HepG2 (cell line): ENCODE measurements around the gene MPST. TPM values are rescaled to one million over a fixed set of nuclear protein-coding genes. Genes with fewer than 3 reads are reported as not detected.

Experiments
- ZEB1 ChIP-seq: IDR thresholded peaks from 2 replicates; pipeline ENCODE4 v1.6.1; 2012; ENCODE audit warnings: mild to moderate bottlenecking, low read depth, inconsistent platforms; ENCODE audit not compliant: insufficient replicate concordance
- ZNF652 ChIP-seq: IDR thresholded peaks from 2 replicates; pipeline ENCODE4 v1.6.1; 2016; ENCODE audit warnings: low read depth, borderline replicate concordance
- polyA plus RNA-seq, 8 experiments: library from polyadenylated mRNA; depleted of rRNA in 3 of 8; stranded (reverse) in 7 of 8; unstranded in 1 of 8; fragments of >200 nt; fragmentation: Illumina TruSeq in 4 of 8; extraction: Trizol in 4 of 8; gene quantifications; 2 replicates each; pipeline versions ENCODE4 v1.2.1 to v1.2.3, GENCODE V29; 2011 to 2016; ENCODE audit warnings: low read depth in 4 of 8, missing spikeins in 1 of 8, mixed read lengths in 1 of 8; ENCODE audit not compliant: insufficient read depth in 1 of 8
- total RNA-seq, 5 experiments: library from RNA; depleted of rRNA; stranded (reverse); fragments of >200 nt; fragmentation: Illumina TruSeq; extraction: Trizol; gene quantifications; 2 replicates each; pipeline ENCODE4 v1.2.3, GENCODE V29; 2016; ENCODE audit warnings: low read depth in 1 of 5
- TF ChIP-seq, protein P1 (sequence below): sonication (generic); formaldehyde crosslinking; IDR thresholded peaks from one replicate; pipeline ENCODE4 v1.5.1; 2020; ENCODE audit warnings: mild to moderate bottlenecking, missing genetic modification reagents; ENCODE audit errors: not compliant biosample characterization
- TF ChIP-seq, protein P2 (sequence below): sonication (generic); formaldehyde crosslinking; IDR thresholded peaks from 2 replicates; pipeline ENCODE4 v1.5.0; 2020; ENCODE audit warnings: mild to moderate bottlenecking, missing genetic modification reagents

MPST gene
- total and polyA plus RNA-seq, 2 of the 13 experiments (the other 11 are each of a cell fraction or from before 2014, with no cell fraction given): 133 to 141 TPM

DNA sequence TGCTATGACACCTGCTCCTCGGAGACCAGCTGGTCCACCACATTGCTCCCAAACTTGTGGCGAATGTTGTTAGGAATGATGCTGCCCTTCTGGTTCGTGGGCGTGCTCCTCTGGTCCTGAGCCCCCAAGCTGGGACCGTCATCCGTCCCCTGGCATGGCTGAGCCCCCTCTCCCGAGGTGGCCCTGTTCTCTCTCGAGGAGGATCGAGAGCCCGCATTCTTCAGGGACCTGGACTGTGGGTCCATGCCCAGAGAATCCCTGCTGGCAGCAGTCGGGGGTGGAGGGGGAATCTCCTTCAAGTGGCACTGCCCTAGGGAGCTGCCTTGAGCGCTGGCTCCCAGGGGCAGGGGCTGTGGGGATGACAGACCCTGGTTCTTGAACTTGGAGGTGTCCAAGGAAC lies 17.7 kb upstream of the MPST start (continued):
- TF ChIP-seq, protein P1, sequence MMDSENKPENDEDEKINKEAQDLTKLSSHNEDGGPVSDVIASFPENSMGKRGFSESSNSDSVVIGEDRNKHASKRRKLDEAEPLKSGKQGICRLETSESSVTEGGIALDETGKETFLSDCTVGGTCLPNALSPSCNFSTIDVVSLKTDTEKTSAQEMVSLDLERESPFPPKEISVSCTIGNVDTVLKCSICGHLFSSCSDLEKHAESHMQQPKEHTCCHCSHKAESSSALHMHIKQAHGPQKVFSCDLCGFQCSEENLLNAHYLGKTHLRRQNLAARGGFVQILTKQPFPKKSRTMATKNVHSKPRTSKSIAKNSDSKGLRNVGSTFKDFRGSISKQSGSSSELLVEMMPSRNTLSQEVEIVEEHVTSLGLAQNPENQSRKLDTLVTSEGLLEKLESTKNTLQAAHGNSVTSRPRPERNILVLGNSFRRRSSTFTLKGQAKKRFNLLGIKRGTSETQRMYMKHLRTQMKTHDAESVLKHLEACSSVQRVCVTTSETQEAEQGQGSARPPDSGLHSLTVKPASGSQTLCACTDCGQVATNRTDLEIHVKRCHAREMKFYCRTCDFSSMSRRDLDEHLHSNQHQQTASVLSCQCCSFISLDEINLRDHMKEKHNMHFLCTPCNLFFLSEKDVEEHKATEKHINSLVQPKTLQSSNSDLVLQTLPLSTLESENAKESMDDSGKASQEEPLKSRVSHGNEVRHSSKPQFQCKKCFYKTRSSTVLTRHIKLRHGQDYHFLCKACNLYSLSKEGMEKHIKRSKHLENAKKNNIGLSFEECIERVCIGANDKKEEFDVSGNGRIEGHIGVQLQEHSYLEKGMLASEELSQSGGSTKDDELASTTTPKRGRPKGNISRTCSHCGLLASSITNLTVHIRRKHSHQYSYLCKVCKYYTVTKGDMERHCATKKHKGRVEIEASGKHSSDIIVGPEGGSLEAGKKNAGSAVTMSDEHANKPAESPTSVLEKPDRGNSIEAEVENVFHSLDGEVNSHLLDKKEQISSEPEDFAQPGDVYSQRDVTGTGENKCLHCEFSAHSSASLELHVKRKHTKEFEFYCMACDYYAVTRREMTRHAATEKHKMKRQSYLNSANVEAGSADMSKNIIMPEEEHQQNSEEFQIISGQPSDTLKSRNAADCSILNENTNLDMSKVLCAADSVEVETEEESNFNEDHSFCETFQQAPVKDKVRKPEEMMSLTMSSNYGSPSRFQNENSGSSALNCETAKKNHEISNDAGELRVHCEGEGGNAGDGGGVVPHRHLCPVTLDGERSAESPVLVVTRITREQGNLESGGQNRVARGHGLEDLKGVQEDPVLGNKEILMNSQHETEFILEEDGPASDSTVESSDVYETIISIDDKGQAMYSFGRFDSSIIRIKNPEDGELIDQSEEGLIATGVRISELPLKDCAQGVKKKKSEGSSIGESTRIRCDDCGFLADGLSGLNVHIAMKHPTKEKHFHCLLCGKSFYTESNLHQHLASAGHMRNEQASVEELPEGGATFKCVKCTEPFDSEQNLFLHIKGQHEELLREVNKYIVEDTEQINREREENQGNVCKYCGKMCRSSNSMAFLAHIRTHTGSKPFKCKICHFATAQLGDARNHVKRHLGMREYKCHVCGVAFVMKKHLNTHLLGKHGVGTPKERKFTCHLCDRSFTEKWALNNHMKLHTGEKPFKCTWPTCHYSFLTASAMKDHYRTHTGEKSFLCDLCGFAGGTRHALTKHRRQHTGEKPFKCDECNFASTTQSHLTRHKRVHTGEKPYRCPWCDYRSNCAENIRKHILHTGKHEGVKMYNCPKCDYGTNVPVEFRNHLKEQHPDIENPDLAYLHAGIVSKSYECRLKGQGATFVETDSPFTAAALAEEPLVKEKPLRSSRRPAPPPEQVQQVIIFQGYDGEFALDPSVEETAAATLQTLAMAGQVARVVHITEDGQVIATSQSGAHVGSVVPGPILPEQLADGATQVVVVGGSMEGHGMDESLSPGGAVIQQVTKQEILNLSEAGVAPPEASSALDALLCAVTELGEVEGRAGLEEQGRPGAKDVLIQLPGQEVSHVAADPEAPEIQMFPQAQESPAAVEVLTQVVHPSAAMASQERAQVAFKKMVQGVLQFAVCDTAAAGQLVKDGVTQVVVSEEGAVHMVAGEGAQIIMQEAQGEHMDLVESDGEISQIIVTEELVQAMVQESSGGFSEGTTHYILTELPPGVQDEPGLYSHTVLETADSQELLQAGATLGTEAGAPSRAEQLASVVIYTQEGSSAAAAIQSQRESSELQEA (CRISPR knock-in tag): no peak
- TF ChIP-seq ZEB1 (no peak), ZNF652 (CRISPR knock-in tag) (no peak)
- TF ChIP-seq, protein P2, sequence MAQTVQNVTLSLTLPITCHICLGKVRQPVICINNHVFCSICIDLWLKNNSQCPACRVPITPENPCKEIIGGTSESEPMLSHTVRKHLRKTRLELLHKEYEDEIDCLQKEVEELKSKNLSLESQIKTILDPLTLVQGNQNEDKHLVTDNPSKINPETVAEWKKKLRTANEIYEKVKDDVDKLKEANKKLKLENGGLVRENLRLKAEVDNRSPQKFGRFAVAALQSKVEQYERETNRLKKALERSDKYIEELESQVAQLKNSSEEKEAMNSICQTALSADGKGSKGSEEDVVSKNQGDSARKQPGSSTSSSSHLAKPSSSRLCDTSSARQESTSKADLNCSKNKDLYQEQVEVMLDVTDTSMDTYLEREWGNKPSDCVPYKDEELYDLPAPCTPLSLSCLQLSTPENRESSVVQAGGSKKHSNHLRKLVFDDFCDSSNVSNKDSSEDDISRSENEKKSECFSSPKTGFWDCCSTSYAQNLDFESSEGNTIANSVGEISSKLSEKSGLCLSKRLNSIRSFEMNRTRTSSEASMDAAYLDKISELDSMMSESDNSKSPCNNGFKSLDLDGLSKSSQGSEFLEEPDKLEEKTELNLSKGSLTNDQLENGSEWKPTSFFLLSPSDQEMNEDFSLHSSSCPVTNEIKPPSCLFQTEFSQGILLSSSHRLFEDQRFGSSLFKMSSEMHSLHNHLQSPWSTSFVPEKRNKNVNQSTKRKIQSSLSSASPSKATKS (CRISPR knock-in tag): no peak
- TF ChIP-seq, all 625 proteins: peak for 0
